ENCODE measurements around the gene MEX3D.
"Not testable (repeated sequence)": the region's sequence is repeated elsewhere in the genome, so short reads cannot be mapped to it uniquely, and the experiment has no call there.

The MEX3D gene

DNA sequence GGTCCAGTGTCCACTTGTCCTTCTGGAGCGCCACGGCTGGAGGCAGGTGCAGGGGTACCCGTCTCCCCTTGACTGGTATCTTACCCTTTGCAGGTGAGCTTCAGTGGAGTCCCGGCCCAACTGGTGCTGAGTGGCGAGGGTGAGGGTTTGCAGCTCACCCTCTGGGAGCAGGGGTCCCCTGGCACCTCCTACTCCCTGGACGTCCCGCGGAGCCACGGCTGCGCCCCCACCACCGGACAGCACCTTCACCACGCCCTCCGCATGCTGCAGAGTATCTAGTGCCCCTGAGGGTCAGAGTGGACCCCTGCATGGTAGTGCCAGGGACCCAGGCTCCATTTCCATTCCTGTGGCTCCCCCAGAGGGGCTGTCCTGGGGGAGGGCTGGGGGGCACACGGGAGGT is 33.2 kb downstream of the MEX3D start:
- no peak overlapping the region for H3K4me3 ChIP-seq (ENCODE audit: low read depth, low read length)
- TF ChIP-seq, protein P1, sequence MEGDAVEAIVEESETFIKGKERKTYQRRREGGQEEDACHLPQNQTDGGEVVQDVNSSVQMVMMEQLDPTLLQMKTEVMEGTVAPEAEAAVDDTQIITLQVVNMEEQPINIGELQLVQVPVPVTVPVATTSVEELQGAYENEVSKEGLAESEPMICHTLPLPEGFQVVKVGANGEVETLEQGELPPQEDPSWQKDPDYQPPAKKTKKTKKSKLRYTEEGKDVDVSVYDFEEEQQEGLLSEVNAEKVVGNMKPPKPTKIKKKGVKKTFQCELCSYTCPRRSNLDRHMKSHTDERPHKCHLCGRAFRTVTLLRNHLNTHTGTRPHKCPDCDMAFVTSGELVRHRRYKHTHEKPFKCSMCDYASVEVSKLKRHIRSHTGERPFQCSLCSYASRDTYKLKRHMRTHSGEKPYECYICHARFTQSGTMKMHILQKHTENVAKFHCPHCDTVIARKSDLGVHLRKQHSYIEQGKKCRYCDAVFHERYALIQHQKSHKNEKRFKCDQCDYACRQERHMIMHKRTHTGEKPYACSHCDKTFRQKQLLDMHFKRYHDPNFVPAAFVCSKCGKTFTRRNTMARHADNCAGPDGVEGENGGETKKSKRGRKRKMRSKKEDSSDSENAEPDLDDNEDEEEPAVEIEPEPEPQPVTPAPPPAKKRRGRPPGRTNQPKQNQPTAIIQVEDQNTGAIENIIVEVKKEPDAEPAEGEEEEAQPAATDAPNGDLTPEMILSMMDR (conservative IDR thresholded peaks at IDR 0.05; ENCODE audit: low read depth, low read length): no peak
- no peak for DNase-seq (ENCODE audit: low read depth)

DNA sequence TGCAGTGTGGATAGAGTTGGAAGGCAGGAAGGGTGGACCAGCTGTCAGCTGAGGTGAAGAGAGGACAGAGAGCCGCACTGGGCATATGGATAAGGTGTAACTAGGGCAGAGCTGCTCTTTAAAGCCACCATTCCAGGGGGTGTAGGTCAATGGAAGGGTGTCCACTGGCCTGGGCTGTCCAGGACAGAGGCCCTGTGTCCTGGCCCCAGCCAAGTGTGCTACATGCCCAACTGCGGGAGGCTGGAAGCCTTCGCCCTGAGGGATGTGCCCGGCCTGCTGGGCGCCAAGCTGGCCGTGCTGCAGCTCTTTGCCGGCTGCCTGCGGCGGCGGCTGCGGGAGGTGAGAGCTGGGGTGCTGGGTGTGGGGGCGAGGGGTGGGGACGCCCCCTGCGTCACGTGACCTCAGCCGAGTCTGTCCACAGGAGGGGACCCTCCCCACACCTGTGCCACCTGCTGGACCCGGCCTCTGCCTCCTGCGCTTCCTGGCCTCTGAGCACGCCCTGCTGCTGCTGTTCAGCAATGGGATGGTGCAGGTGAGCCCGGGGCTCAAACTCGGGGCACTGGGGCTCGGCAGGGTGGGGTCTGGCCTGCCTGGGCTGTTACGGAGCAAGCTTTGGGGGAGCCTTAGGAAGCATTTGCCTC is 34.5 kb downstream of the MEX3D start:
- no peak overlapping the region for H3K4me3 ChIP-seq (ENCODE audit: low read depth, low read length)
- no peak for DNase-seq (ENCODE audit: low read depth)
- TF ChIP-seq, protein P1 (conservative IDR thresholded peaks at IDR 0.05; ENCODE audit: low read depth, low read length): no peak

DNA sequence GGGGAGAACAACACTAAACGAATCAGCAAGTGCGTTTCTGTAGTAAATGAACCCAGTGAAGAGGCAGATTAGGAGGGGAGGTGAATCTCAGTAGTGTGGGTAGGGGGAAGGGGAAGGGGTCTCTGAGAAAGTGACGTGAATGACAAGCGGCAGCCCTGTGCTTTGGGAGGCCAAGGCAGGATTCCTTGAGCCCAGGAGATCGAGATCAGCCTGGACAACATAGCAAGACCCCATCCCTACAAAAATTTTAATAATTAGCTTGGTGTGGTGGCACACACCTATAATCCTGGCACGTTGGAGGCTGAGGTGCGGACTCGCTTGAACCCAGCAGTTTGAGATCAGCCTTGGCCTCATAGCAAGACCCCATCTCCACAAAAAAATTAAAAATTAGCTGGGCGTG is 36.1 kb downstream of the MEX3D start:
- TF ChIP-seq, protein P1 (conservative IDR thresholded peaks at IDR 0.05; ENCODE audit: low read depth, low read length): no peak
- H3K4me3 ChIP-seq (ENCODE audit: low read depth, low read length): no peak overlapping the region
- DNase-seq (ENCODE audit: low read depth): no peak

DNA sequence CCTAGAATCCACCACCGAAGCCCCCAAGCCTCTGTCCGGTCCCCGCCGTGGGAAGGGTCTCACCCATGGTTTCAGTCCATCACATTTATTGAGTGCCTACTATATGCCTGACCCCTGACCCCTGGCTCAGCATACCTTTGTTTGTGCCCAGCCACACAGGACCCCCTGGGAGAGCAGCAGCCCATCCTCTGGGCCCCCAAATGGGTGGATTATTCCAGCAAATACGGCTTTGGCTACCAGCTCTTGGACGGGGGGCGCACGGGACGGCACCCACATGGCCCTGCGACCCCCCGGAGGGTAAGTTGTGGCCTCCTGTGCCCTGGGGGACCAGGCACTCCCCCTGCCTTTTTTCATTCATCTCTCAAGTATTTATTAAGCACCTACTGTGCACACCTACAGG is 36.5 kb downstream of the MEX3D start:
- TF ChIP-seq, protein P1 (conservative IDR thresholded peaks at IDR 0.05; ENCODE audit: low read depth, low read length): no peak
- DNase-seq (ENCODE audit: low read depth): no peak
- no peak overlapping the region for H3K4me3 ChIP-seq (ENCODE audit: low read depth, low read length)

DNA sequence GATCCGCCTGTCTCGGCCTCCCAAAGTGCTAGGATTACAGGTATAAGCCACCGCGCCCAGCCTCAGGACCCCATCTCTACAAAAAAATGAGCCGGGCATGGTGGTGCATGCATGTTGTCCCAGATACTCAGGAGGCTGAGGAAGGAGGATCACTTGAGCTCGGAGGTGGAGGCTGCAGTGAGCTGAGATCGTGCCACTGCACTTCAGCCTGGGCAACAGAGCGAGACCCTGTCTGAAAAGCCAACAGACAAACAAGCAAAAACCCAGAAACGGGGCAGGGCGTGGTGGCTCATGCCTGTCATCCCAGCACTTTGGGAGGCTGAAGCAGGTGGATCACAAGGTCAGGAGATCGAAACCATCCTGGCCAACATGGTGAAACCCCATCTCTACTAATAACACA is 37.3 kb downstream of the MEX3D start:
- H3K4me3 ChIP-seq (ENCODE audit: low read depth, low read length); DNase-seq (ENCODE audit: low read depth): not testable (repeated sequence)

DNA sequence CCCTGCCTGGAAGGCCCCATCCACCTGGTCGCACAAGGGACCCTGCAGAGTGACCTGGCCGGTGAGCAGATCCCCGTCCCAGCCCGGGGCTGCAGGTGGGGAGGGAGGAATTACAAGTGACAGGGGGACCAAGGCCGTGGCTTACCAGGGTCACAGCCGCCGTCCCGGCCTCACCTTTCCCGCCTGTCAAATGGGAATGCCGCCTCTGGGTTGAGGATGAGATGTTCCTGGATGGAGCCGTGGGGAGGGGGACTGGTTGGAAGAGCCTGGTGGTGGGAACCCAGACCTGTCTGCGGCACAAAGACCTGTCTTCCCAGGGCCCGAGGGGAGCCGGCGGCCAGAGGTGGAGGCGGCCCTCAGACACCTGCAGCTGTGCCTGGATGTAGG is 38.7 kb downstream of the MEX3D start:
- no peak for DNase-seq (ENCODE audit: low read depth)
- TF ChIP-seq, protein P1 (conservative IDR thresholded peaks at IDR 0.05; ENCODE audit: low read depth, low read length): no peak
- no peak overlapping the region for H3K4me3 ChIP-seq (ENCODE audit: low read depth, low read length)

DNA sequence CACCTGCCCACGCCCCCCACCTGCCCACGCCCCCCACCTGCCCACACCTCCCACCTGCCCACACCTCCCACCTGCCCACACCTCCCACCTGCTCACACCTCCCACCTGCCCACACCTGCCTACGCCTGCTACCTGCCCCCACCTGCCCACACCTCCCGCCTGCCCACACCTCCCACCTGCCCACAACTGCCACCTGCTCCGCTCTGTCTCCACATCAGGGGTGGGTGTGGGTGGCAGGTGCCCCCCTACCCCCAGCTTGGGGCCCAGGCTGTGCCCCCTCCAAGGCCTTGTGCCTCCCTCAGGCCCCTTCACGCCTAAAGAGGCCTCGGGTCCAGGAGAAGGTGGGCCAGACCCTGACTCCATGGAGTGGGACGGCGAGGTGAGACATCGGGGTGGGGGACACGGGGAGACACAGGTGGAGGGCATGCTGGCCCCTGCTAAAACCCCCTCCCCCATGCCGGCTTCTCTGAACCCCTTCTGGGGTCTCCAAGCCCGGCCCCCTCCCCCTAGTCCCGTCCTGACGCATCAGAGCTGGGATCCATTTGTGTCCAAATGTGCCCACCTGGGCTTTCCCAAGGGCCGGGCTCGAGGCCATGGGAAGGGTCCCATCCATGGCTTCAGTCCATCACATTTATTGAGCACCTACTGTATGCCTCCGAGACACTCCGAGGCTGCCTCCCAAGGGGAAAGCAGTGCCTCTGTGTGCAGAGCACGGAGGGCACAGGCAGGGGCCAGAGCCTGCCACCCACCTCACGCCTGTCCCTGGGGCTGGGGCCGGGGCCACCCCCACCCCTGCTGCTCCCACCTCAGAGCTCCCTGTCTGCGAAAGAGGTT is 39.3 kb downstream of the MEX3D start:
- DNase-seq (ENCODE audit: low read depth): no peak

More for the DNA sequence above, 39.3 kb downstream of the MEX3D start:
- H3K4me3 ChIP-seq (ENCODE audit: low read depth, low read length): no peak overlapping the region
- TF ChIP-seq, protein P1 (conservative IDR thresholded peaks at IDR 0.05; ENCODE audit: low read depth, low read length): no peak
